Measurements from ENCODE around the gene SLC35E1. TPM values are rescaled to one million over a fixed set of nuclear protein-coding genes. Genes with fewer than 3 reads are reported as not detected.

Gene SLC35E1
- total RNA-seq, 4 donors from 2014 or later, result 30.7 to 43.2 (median 39.2) TPM

- TF ChIP-seq POLR2A (IDR thresholded peaks at IDR 0.05) (no peak), CTCF (IDR thresholded peaks at IDR 0.05) (no peak)
- no peak for DNase-seq (ENCODE audit: low spot score in 2 of 2)
- intact Hi-C loops (cut with DNase I; ENCODE audit: low total_unique reads), result no loop called here
- H3K4me3 ChIP-seq (ENCODE audit: low read depth, poor library complexity, severe bottlenecking), result peak overlapping the region; percentile 86
- 0% methylated on average over 24 to 32 of the region's 75 CpGs for WGBS, 2 donors
These were observed 338 bp downstream of the SLC35E1 start for GRCh38 chr19:16571822-16572331.

GRCh38 chr19:16571283-16571682 is 932 bp downstream of the SLC35E1 start:
- intact Hi-C loops (cut with DNase I; ENCODE audit: low total_unique reads), result no loop called here
- TF ChIP-seq POLR2A (IDR thresholded peaks at IDR 0.05), result no peak
- TF ChIP-seq CTCF (IDR thresholded peaks at IDR 0.05), result no peak
- WGBS, 2 donors, result 17 to 37% methylated on average over 6 of the region's 6 CpGs
- peak overlapping the region; percentile 86 for H3K4me3 ChIP-seq (ENCODE audit: low read depth, poor library complexity, severe bottlenecking)
- no peak for DNase-seq (ENCODE audit: low spot score in 2 of 2)

- WGBS, 2 donors, result 80 to 84% methylated on average over 17 of the region's 17 CpGs
- TF ChIP-seq CTCF (IDR thresholded peaks at IDR 0.05), result no peak
- TF ChIP-seq POLR2A (IDR thresholded peaks at IDR 0.05), result no peak
- H3K4me3 ChIP-seq (ENCODE audit: low read depth, poor library complexity, severe bottlenecking), result no peak overlapping the region
- intact Hi-C loops (cut with DNase I; ENCODE audit: low total_unique reads), result no loop called here
- DNase-seq (ENCODE audit: low spot score in 2 of 2), result no peak
These were observed 2.5 kb downstream of the SLC35E1 start for GRCh38 chr19:16569609-16570320.

GRCh38 chr19:16566702-16567101 is 5.5 kb downstream of the SLC35E1 start:
- WGBS, 2 donors, result 91 to 96% methylated on average over 5 of the region's 5 CpGs
- intact Hi-C loops (cut with DNase I; ENCODE audit: low total_unique reads), result no loop called here
- no peak for TF ChIP-seq POLR2A (IDR thresholded peaks at IDR 0.05)
- no peak overlapping the region for H3K4me3 ChIP-seq (ENCODE audit: low read depth, poor library complexity, severe bottlenecking)
- no peak for DNase-seq (ENCODE audit: low spot score in 2 of 2)

GRCh38 chr19:16566161-16566560 is 6.1 kb downstream of the SLC35E1 start:
- H3K4me3 ChIP-seq (ENCODE audit: low read depth, poor library complexity, severe bottlenecking), result no peak overlapping the region
- WGBS, 2 donors, result 78 to 82% methylated on average over 10 of the region's 10 CpGs
- no peak for TF ChIP-seq CTCF (IDR thresholded peaks at IDR 0.05)
- no peak for TF ChIP-seq POLR2A (IDR thresholded peaks at IDR 0.05)
- peak; percentile 49 to 92 for DNase-seq (ENCODE audit: low spot score in 2 of 2)
- intact Hi-C loops (cut with DNase I; ENCODE audit: low total_unique reads), result no loop called here

GRCh38 chr19:16564842-16565241 is 7.4 kb downstream of the SLC35E1 start:
- DNase-seq (ENCODE audit: low spot score in 2 of 2), result no peak
- no peak overlapping the region for H3K4me3 ChIP-seq (ENCODE audit: low read depth, poor library complexity, severe bottlenecking)
- TF ChIP-seq POLR2A (IDR thresholded peaks at IDR 0.05) (no peak), CTCF (IDR thresholded peaks at IDR 0.05) (no peak)
- intact Hi-C loops (cut with DNase I; ENCODE audit: low total_unique reads), result no loop called here
- WGBS, 2 donors, result 87 to 90% methylated on average over 7 of the region's 7 CpGs
